Measurements from ENCODE around the gene ZNF124. TPM values are rescaled to one million over a fixed set of nuclear protein-coding genes. Genes with fewer than 3 reads are reported as not detected.

ZNF124 gene
- total RNA-seq, 2 donors from 2014 or later = 10.2 to 22.6 TPM

DNA sequence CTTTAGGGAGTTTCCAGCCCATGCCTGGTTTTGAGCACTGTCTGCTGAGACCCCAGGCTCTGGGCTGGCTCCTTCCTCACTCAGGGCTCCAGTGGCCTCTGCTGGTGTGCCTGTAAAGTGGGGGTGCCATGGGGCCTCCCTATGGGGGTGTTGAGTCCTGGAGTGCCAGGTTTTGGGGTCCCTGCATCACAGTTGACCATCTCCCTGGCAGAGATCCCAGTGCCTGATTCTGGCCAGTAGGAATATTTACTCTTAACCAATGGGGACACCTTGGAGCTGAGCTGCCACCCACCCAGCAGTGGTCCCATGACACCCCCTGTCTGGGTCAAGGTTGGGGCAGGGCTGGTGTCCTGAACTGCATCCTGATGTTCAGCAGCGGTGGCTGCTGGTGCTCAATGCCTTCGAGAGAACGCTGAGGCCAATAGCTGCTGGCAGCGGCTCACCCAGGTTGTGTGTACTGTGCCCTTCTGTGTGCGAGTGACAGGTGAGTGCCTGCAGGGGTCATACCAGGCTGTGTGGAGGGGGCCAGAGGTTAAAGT, 58.0 kb downstream of the ZNF124 start:
- no peak overlapping the region for H3K4me3 ChIP-seq
- no peak for DNase-seq (ENCODE audit: low spot score)
- TF ChIP-seq, protein P1, sequence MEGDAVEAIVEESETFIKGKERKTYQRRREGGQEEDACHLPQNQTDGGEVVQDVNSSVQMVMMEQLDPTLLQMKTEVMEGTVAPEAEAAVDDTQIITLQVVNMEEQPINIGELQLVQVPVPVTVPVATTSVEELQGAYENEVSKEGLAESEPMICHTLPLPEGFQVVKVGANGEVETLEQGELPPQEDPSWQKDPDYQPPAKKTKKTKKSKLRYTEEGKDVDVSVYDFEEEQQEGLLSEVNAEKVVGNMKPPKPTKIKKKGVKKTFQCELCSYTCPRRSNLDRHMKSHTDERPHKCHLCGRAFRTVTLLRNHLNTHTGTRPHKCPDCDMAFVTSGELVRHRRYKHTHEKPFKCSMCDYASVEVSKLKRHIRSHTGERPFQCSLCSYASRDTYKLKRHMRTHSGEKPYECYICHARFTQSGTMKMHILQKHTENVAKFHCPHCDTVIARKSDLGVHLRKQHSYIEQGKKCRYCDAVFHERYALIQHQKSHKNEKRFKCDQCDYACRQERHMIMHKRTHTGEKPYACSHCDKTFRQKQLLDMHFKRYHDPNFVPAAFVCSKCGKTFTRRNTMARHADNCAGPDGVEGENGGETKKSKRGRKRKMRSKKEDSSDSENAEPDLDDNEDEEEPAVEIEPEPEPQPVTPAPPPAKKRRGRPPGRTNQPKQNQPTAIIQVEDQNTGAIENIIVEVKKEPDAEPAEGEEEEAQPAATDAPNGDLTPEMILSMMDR (IDR thresholded peaks at IDR 0.05) = no peak
- H3K36me3 ChIP-seq = no peaks in the 10 kb centered on the region
- no peak overlapping the region for H3K27ac ChIP-seq
- H3K9me3 ChIP-seq = no peaks in the 10 kb centered on the region
- no peaks in the 10 kb centered on the region for H3K27me3 ChIP-seq
- peaks cover 0 to 15% of the 10 kb centered on the region in 2 donors for H3K4me1 ChIP-seq

DNA sequence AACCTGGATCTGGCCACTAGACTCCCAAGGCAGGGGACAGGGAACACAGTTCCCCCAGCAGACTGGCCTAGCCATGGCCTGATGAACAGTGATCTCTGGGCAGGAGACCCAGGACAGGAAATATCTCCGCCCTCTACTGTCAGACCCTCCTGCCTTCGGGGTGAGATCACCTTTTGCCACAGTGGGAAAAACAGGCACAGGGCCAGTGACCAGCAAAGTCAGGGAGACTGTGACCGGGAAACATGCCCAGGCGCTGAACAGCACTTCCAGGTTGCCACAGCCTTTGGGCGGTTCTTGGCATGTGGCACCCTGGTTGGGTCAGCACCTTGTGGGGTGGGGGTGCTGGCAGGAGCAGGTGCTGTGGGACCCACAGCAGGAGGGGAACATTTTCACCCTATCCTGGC, 58.7 kb downstream of the ZNF124 start:
- no peaks in the 10 kb centered on the region for H3K9me3 ChIP-seq
- no peak overlapping the region for H3K27ac ChIP-seq
- no peaks in the 10 kb centered on the region for H3K27me3 ChIP-seq
- H3K4me1 ChIP-seq = peaks cover 0 to 15% of the 10 kb centered on the region in 2 donors
- no peak for DNase-seq (ENCODE audit: low spot score)
- no peaks in the 10 kb centered on the region for H3K36me3 ChIP-seq
- TF ChIP-seq, protein P1 (IDR thresholded peaks at IDR 0.05) = no peak
- H3K4me3 ChIP-seq = no peak overlapping the region

DNA sequence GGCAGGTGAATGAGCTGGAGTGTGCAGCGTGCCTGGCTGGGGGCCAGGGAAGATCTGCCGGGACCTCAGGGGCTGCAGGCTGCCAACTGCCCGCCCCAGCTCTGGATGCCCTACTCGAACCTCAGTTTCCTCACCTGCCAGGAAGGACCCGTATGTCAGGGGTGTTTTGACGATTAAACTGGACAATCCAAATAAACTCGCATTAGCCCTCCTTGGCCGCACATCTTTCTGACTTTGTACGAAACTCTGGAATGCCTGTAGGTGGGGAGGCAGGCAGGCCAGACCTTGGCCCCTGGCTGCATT, 59.4 kb downstream of the ZNF124 start:
- peaks cover 0 to 15% of the 10 kb centered on the region in 2 donors for H3K4me1 ChIP-seq
- peak overlapping the region; percentile 74 to 84 for H3K4me3 ChIP-seq
- H3K9me3 ChIP-seq = no peaks in the 10 kb centered on the region
- H3K36me3 ChIP-seq = no peaks in the 10 kb centered on the region
- H3K27ac ChIP-seq = peak overlapping the region; percentile 78 to 89
- H3K27me3 ChIP-seq = no peaks in the 10 kb centered on the region
- TF ChIP-seq, protein P1 (IDR thresholded peaks at IDR 0.05) = no peak
- no peak for DNase-seq (ENCODE audit: low spot score)

DNA sequence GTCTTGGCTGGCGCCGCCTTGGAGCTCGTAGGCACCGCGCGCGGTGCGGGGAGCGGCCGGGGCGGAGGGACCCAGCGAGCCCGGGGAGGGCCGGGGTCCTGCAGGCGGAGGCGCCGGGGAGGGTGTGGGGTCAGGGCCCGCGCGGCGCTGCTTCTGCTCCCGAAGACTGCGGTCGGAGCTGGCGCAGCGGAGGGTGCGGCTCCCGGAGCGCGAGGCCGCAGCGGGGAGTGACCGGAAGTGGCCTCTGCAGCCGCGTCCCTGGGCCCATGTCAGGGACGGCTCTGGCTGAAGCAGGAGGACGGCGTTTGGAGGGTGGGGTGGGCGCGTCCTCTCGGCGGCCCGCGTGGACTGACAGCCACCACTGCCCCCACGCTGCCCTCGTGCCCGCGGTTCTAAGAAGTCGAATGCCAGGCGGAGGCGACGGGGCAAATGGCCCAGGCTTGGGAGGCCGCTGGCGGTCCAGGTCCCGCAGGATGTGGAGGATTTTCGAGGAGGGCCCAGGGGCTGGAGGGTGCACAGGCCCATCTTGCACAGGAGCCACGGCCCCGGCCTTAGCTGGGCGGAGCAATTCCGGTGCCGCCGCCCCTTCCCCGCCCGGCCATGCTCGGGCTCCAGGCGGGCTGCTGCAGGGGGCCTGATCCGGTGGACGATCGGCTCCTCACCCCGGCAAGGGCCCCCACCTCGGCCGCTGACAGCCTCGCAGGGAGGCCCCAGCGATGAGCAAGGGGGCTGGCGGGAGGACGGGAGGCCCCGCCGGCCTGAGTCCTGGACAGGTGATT, 59.9 kb downstream of the ZNF124 start:
- H3K4me1 ChIP-seq = peaks cover 0 to 15% of the 10 kb centered on the region in 2 donors
- TF ChIP-seq, protein P1 (IDR thresholded peaks at IDR 0.05) = no peak
- H3K27ac ChIP-seq = peak overlapping the region; percentile 78 to 89
- no peaks in the 10 kb centered on the region for H3K9me3 ChIP-seq
- peak; percentile 70 for DNase-seq (ENCODE audit: low spot score)
- no peaks in the 10 kb centered on the region for H3K36me3 ChIP-seq
- H3K4me3 ChIP-seq = peak overlapping the region; percentile 74 to 84
- no peaks in the 10 kb centered on the region for H3K27me3 ChIP-seq

DNA sequence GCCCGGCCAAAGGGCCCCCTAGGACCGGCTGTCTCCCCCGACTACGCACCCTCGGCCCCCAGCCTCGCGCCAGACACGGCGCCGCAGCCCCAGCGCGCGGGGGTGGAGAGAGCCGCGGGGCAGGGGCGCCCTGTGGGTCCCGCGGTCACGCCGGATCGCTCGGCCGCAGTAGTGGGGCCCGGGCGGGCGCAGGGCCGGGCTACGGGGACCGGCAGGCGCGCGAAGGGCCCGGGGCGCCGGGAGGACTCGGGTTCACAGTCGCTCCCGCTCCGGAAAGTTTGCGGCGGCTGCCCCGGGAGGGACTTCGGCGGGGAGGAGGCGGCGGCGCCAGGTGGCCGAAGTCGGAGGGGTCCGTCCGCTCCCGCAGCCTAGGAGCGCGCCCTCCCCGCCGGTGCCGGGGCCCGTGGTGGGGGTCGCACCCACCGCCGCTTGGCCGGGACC, 60.5 kb downstream of the ZNF124 start:
- TF ChIP-seq, protein P1 (IDR thresholded peaks at IDR 0.05) = no peak
- DNase-seq (ENCODE audit: low spot score) = no peak
- Histone ChIP-seq H3K4me1 (peaks cover 0 to 15% of the 10 kb centered on the region in 2 donors), H3K4me3 (peak overlapping the region; percentile 74 to 84), H3K27me3 (no peaks in the 10 kb centered on the region), H3K36me3 (no peaks in the 10 kb centered on the region), H3K9me3 (no peaks in the 10 kb centered on the region), H3K27ac (peak overlapping the region; percentile 78 to 89)

Data from right atrium auricular region (tissue), 2 donors.